GM10266 (cell line): ENCODE results near the gene SRSF4.
"Not testable (repeated sequence)": the region's sequence is repeated elsewhere in the genome, so short reads cannot be mapped to it uniquely, and the experiment has no call there.

Experiments used
- DNase-seq: peaks from one replicate; pipeline ENCODE4 v3.0.0; 2012; ENCODE audit errors: extremely low spot score
- TF ChIP-seq, protein P1 (sequence below): IDR thresholded peaks from 2 replicates; pipeline ENCODE4 v1.5.1; 2012; ENCODE audit warnings: mild to moderate bottlenecking, low read depth; ENCODE audit not compliant: control insufficient read depth, insufficient read depth; ENCODE audit errors: missing control alignments

SRSF4 gene

DNA sequence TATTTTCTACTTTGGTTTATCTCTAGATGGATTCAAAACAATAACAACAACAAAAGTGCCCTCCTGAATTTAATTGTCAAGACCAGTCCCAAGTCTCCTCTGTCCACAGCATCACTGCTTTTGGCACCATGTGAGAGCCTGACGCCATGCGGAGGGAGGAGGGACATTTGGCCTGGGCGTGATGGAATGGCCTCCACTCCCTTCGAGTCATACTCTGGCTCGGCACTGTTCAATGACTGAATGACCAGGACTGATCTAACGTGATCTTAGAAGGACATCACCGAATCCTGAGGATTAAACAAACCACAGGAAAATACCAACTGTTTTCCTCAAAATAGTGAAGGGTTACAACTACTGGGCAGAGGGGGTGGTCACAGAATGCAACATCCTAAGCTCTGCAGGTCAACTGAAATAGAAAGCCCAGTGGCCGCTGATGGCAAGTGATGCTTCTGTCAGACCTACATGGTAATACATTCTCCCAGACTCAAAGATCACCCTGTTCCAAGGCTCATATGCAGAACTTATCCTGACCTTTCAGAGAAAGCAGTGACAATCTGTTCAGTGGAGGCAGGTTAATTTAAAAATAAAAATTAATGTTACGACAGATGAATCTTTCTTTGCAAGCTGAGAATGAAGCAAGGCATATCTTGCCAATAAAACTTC lies 19.1 kb downstream of the SRSF4 start:
- TF ChIP-seq, protein P1, sequence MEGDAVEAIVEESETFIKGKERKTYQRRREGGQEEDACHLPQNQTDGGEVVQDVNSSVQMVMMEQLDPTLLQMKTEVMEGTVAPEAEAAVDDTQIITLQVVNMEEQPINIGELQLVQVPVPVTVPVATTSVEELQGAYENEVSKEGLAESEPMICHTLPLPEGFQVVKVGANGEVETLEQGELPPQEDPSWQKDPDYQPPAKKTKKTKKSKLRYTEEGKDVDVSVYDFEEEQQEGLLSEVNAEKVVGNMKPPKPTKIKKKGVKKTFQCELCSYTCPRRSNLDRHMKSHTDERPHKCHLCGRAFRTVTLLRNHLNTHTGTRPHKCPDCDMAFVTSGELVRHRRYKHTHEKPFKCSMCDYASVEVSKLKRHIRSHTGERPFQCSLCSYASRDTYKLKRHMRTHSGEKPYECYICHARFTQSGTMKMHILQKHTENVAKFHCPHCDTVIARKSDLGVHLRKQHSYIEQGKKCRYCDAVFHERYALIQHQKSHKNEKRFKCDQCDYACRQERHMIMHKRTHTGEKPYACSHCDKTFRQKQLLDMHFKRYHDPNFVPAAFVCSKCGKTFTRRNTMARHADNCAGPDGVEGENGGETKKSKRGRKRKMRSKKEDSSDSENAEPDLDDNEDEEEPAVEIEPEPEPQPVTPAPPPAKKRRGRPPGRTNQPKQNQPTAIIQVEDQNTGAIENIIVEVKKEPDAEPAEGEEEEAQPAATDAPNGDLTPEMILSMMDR = no peak
- no peak for DNase-seq

DNA sequence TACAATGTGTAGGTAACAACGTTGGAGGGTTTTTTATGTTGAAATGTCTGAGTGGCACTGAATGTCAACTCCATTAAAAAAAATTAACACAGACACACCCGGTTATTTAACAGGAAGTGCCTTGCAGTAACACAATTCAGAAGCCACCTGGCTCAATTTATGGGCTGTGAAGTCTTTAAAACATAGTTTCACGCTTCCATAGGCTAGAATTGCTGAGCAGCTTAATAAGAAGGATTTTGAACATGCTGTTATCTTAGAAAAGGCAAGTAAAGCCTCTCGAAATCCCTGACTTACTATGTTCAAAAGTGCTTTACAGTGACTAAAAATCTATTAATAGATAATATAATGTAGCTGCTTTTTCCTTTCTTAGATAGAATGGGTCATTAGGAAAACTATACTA lies 19.7 kb downstream of the SRSF4 start:
- TF ChIP-seq, protein P1 = no peak
- no peak for DNase-seq

DNA sequence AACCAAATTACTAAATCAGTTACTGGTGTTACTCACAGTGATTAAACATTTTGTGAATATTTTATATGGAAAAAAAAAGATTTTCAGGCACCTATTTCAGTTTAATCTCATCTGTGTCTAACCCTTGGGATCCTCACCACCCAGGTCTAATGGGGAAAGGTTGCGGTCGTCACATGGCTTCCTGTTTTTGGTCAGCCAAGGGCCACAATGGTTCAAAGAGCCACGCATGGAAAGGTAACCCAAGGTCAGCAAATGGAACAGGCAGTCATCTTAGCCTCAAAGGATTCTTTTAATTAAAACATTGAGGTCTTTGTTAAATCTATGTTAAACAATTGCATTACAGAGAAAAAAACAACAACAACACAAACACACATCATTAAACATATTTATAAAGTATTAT lies 21.9 kb downstream of the SRSF4 start:
- DNase-seq = no peak
- TF ChIP-seq, protein P1 = no peak

DNA sequence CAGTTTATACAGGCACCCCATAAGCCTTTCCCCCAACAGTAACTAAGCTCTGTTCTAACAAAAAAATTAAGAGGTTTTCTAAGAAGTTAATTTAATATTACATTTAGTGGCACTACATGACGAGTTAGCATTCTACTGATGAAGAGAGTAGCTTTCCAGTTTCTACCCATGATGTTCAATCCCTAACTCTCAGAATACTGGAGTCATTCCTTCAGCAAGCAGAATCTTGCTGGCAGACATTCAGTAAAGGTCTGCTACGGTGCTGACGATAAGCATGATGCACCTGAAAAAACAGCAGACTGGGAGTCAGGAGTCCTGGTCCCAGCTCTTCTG lies 24.5 kb downstream of the SRSF4 start:
- no peak for DNase-seq
- TF ChIP-seq, protein P1 = no peak

DNA sequence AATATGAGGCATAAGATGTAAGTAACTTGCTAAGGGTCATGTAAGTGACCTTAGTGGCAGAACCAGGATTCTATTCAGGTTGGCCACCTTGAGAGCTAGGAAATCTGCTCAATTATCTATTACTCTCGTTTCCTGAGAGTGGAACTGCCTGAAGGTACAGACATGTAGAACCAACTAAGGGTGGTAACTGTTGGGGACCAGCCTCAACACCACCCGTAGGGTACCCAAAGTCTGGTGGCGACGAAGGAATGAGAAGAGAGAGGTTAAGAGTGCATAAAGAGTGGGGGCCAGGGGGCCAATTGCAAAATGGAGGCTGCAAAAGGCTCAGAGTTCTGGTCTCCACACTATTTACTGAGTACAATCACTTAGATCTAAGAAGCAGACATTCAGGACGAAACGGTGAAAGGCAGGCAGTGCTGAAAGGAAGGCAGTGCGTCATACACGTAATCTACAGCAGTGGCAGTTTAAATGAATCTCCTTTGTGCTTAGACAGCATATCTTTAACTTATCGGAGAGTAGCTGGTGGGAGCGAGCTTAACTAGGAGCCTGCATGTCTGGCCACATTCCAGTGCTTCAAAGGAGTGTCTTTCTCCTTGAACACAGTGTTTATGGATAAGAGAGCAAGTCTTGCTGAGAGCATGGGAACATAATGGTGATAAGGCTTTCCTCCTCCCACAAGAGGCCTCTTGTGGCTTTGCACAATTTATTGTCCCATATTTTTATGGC lies 25.0 kb downstream of the SRSF4 start:
- TF ChIP-seq, protein P1 = no peak
- no peak for DNase-seq

DNA sequence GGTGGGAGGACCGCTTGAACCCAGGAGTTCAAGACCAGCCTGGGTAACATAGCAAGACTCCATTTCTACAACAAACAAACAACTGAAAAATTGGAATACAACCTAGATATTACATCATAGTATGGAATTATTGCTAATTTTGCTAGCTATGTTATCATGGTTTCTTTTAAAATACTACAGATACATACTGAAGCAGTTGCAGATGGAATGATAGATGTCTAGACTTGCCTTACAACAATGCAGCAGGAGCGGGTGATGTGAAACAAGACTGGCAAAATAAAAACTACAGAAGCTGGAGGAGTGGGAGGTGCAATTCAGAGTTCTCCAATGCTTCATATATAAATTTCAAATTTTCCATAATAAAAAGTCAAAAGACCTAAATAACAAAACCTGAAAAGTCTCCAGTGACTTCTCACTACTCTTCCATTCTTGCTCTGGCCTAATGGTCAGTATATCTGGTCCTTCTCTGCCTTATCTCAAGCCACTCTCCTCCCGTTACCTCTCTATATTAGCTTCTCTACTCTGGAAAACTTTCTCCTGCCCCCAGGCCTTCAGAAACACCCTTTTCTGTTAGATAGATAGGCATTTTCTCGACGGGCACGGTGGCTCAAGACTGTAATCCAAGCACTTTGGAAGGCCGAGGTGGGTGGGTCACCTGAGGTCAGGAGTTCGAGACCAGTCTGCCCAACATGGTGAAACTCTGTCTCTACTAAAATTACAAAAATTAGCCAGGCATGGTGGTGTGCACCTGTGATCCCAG lies 29.5 kb downstream of the SRSF4 start:
- TF ChIP-seq, protein P1 = no peak
- DNase-seq = no peak

DNA sequence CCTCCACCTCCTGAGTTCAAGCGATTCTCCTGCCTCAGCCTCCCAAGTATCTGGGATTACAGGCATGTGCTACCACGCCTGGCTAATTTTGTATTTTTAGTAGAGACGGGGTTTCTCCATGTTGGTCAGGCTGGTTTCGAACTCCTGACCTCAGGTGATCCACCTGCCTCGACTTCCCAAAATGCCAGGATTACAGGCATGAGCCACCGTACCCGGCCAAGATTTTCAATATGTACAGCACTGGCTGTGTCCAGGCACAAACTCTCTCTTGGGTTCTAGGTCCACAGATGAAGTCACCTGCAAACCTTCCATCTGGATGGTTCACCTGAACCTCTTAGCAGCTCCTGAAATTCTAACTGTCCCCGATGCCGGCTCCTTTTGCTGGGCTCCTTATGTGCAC lies 31.4 kb downstream of the SRSF4 start:
- DNase-seq = not testable (repeated sequence)
